ENCODE measurements around the gene TRIM7. TPM values are rescaled to one million over a fixed set of nuclear protein-coding genes. Genes with fewer than 3 reads are reported as not detected.

TRIM7 gene
- polyA plus RNA-seq, 1 donor (not counting 4 experiments of a cell fraction or from before 2014, with no cell fraction given) = 27.6 TPM

DNA sequence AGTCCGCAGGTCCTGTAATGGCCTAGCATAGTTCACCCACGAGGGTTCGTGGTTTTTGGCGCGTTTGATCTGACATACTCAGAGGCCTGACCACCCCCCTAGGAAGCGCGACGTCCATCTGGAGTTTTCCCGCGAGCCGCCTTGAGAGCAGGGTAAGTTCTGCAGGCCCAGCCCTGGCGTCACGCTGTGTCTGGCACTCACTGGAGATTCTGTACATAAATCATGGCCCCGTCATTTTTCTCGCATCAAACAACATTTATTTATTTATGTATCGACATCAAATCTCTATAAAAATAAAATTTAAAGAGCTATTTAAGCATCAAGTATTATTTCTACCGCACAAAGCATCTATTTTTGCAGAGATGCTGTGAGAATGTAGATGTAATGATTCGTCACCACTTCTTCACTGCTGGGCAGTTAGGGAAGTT, 17.6 kb upstream of the TRIM7 start:
- peak overlapping the region; percentile 85 to 88 (median 87) for H3K4me3 ChIP-seq (ENCODE audit: control insufficient read depth in 2 of 3, extremely low read depth in 1 of 3, insufficient read depth in 2 of 3, low read depth in 1 of 3, low read length in 3 of 3)
- peak overlapping the region; percentile 94 for H3K4me2 ChIP-seq (ENCODE audit: control insufficient read depth, extremely low read depth, insufficient read depth, low read depth, low read length)
- H3K4me1 ChIP-seq (ENCODE audit: control insufficient read depth, extremely low read depth, insufficient read depth, low read length) = peaks cover 21% of the 10 kb centered on the region
- H3K27ac ChIP-seq (ENCODE audit: control insufficient read depth, insufficient read depth, low read length) = peak overlapping the region; percentile 88
- H3K9ac ChIP-seq (ENCODE audit: control insufficient read depth, extremely low read depth, insufficient read depth, low read length) = peak overlapping the region; percentile 87
- no peaks in the 10 kb centered on the region for H3K9me3 ChIP-seq (ENCODE audit: control insufficient read depth, low read depth, low read length)
- DNase-seq (ENCODE audit: low read depth, low spot score) = no peak
- peaks cover 24% of the 10 kb centered on the region for H3K79me2 ChIP-seq (ENCODE audit: control insufficient read depth, insufficient read depth, low read length)
- peaks cover 10 to 13% of the 10 kb centered on the region in 2 experiments for H3K36me3 ChIP-seq (ENCODE audit: control insufficient read depth in 2 of 2, extremely low read depth in 1 of 2, insufficient read depth in 2 of 2, low read length in 2 of 2)
- FAIRE-seq = no peak
- H4K20me1 ChIP-seq (ENCODE audit: control insufficient read depth, extremely low read depth, insufficient read depth, low read length) = no peaks in the 10 kb centered on the region
- H3K9me1 ChIP-seq (ENCODE audit: control insufficient read depth, extremely low read depth, insufficient read depth, low read length) = peaks cover 4% of the 10 kb centered on the region
- TF ChIP-seq, protein P1, sequence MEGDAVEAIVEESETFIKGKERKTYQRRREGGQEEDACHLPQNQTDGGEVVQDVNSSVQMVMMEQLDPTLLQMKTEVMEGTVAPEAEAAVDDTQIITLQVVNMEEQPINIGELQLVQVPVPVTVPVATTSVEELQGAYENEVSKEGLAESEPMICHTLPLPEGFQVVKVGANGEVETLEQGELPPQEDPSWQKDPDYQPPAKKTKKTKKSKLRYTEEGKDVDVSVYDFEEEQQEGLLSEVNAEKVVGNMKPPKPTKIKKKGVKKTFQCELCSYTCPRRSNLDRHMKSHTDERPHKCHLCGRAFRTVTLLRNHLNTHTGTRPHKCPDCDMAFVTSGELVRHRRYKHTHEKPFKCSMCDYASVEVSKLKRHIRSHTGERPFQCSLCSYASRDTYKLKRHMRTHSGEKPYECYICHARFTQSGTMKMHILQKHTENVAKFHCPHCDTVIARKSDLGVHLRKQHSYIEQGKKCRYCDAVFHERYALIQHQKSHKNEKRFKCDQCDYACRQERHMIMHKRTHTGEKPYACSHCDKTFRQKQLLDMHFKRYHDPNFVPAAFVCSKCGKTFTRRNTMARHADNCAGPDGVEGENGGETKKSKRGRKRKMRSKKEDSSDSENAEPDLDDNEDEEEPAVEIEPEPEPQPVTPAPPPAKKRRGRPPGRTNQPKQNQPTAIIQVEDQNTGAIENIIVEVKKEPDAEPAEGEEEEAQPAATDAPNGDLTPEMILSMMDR (optimal IDR thresholded peaks at IDR 0.05 in 1 of 3, IDR thresholded peaks at IDR 0.05 in 1 of 3, conservative IDR thresholded peaks at IDR 0.05 in 1 of 3; ENCODE audit: extremely low read depth in 1 of 3, insufficient read depth in 2 of 3, low read length in 3 of 3) = no peak
- no peak for TF ChIP-seq EZH2 (IDR thresholded peaks at IDR 0.05; ENCODE audit: low read length)
- no peaks in the 10 kb centered on the region for H3K27me3 ChIP-seq (ENCODE audit: control insufficient read depth, extremely low read depth, insufficient read depth, low read length)
- dilution Hi-C loops (cut with MboI; ENCODE audit: extremely low pct_ligation_motif_present, low sequenced_read_pairs) = no loop called here
- peak overlapping the region; percentile 87 for H2AFZ ChIP-seq (ENCODE audit: control insufficient read depth, low read length)

DNA sequence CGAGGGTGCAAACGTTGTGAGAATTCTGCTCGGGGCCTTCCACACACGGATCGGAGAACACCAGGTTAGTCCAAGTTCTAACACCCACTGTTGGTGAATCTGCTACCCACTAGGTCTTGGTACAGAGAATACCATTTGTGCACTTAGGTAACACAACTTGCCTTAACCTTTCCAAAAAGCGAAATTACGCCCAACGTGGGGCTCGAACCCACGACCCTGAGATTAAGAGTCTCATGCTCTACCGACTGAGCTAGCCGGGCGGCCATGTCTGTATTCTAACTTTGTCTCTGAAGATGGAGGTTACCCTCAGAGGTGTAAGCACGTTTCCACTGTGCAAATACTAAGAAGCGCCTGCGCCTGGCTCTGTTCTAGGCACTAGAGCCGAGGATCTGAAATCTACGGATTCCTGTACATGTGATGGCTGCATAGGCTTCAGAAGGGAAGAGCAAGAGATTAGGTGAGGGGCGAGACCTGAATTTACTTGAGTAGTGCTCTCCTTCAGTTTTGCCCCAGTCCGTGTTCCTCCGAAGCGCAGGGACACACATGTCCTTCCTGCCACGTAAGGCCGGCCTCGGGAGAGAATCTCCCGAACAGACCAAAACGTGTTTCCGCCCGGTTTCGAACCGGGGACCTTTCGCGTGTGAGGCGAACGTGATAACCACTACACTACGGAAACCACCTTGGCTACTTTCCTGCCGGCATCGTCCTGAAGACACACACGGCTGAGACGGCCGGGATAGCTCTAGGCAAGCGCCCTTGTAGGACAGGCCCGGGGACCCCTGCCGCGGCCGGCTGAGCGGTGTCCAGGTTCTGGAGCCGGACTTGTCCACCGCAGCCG, 17.0 kb upstream of the TRIM7 start:
- Histone ChIP-seq H3K36me3 (ENCODE audit: control insufficient read depth in 2 of 2, extremely low read depth in 1 of 2, insufficient read depth in 2 of 2, low read length in 2 of 2) (peaks cover 10 to 13% of the 10 kb centered on the region in 2 experiments), H3K4me2 (ENCODE audit: control insufficient read depth, extremely low read depth, insufficient read depth, low read depth, low read length) (peak overlapping the region; percentile 94), H3K9me1 (ENCODE audit: control insufficient read depth, extremely low read depth, insufficient read depth, low read length) (peaks cover 4% of the 10 kb centered on the region), H3K4me1 (ENCODE audit: control insufficient read depth, extremely low read depth, insufficient read depth, low read length) (peaks cover 24% of the 10 kb centered on the region), H3K9me3 (ENCODE audit: control insufficient read depth, low read depth, low read length) (no peaks in the 10 kb centered on the region), H3K4me3 (ENCODE audit: control insufficient read depth in 2 of 3, extremely low read depth in 1 of 3, insufficient read depth in 2 of 3, low read depth in 1 of 3, low read length in 3 of 3) (peak overlapping the region; percentile 85 to 88 (median 87)), H3K27me3 (ENCODE audit: control insufficient read depth, extremely low read depth, insufficient read depth, low read length) (no peaks in the 10 kb centered on the region), H4K20me1 (ENCODE audit: control insufficient read depth, extremely low read depth, insufficient read depth, low read length) (no peaks in the 10 kb centered on the region), H3K9ac (ENCODE audit: control insufficient read depth, extremely low read depth, insufficient read depth, low read length) (peak overlapping the region; percentile 87), H3K27ac (ENCODE audit: control insufficient read depth, insufficient read depth, low read length) (peak overlapping the region; percentile 88), H2AFZ (ENCODE audit: control insufficient read depth, low read length) (peak overlapping the region; percentile 87), H3K79me2 (ENCODE audit: control insufficient read depth, insufficient read depth, low read length) (peaks cover 24% of the 10 kb centered on the region)
- TF ChIP-seq, protein P1 (optimal IDR thresholded peaks at IDR 0.05 in 1 of 3, IDR thresholded peaks at IDR 0.05 in 1 of 3, conservative IDR thresholded peaks at IDR 0.05 in 1 of 3; ENCODE audit: extremely low read depth in 1 of 3, insufficient read depth in 2 of 3, low read length in 3 of 3) = no peak
- no peak for TF ChIP-seq EZH2 (IDR thresholded peaks at IDR 0.05; ENCODE audit: low read length)
- FAIRE-seq (peak; percentile 34), DNase-seq (ENCODE audit: low read depth, low spot score) (peak; percentile 94)
- dilution Hi-C loops (cut with MboI; ENCODE audit: extremely low pct_ligation_motif_present, low sequenced_read_pairs) = no loop called here

Data from keratinocyte (primary cell).